ENCODE results near the gene PRKN. TPM values are rescaled to one million over a fixed set of nuclear protein-coding genes. Genes with fewer than 3 reads are reported as not detected.

PRKN gene
- total and polyA plus RNA-seq, 9 of the 15 experiments (the other 6 are each of a cell fraction or from before 2014, with no cell fraction given), result 0.03 to 0.96 (median 0.15) TPM; not detected in 2

DNA sequence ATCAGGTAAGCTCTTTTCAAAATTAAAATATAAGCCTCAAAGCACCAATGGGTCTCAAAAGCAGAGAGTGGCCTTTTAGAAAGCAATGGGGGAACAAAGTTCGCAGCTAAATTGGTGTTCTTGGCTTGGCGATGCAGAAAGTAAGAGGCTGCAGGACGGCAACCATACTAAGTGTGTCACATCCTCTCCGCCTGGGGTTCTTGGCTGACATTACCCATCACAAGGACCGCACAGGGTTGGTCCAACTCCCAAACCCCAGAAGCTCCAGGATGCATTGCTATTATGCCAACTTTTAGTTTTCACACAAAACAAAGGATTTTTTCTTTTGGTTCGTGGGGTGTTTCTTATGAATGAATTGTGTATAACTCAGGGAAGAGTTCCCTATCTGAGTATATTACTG lies 124.8 kb downstream of the PRKN start (continued):
- TF ChIP-seq KLF16 (IDR thresholded peaks at IDR 0.05), result no peak
- no peak for TF ChIP-seq NFRKB (IDR thresholded peaks at IDR 0.05; ENCODE audit: low read depth)

GRCh38 chr6:162596676-162597075 lies 130.9 kb downstream of the PRKN start:
- H3K27me3 ChIP-seq (ENCODE audit: control insufficient read depth in 2 of 2, insufficient read depth in 2 of 2, low read length in 2 of 2), result no peaks in the 10 kb centered on the region
- H3K9me1 ChIP-seq (ENCODE audit: control insufficient read depth, insufficient read depth, low read length), result no peaks in the 10 kb centered on the region
- 0% methylated on average over 5 of the region's 5 CpGs for WGBS (ENCODE audit: insufficient coverage, low coverage, missing lambda C conversion rate)
- H3K4me2 ChIP-seq (ENCODE audit: insufficient read depth, low read length), result no peak overlapping the region
- POLR2A ChIA-PET, result no interaction called here
- intact Hi-C loops (cut with micrococcal nuclease) (no loop called here), in situ Hi-C loops (cut with MboI) (no loop called here)
- H2AFZ ChIP-seq (ENCODE audit: low read depth, low read length), result no peak overlapping the region
- no TSS peak for BruUV-seq (replicated peaks)
- CTCF ChIA-PET (ENCODE audit: low intra/inter-chr PET ratio), result no interaction called here
- H3K9ac ChIP-seq (ENCODE audit: insufficient read depth in 1 of 2, low read depth in 2 of 2, low read length in 2 of 2), result no peak overlapping the region
- no peak for ATAC-seq
- FAIRE-seq, result no peak
- no peaks in the 10 kb centered on the region for H4K20me1 ChIP-seq (replicated peaks; ENCODE audit: control insufficient read depth, insufficient read depth, low read length)
- no peaks in the 10 kb centered on the region for H3K4me1 ChIP-seq (replicated peaks in 1 of 2; ENCODE audit: control insufficient read depth in 2 of 2, insufficient read depth in 2 of 2, low read length in 2 of 2)
- H3K9me3 ChIP-seq (replicated peaks; ENCODE audit: control insufficient read depth, insufficient read depth, low read depth, low read length), result no peaks in the 10 kb centered on the region
- no peak for DNase-seq (ENCODE audit: extremely low read depth in 1 of 4, low spot score in 3 of 4)
- no peaks in the 10 kb centered on the region for H3K36me3 ChIP-seq (ENCODE audit: control insufficient read depth, insufficient read depth, low read length)
- TF ChIP-seq TEAD1 (CRISPR knock-in tag; IDR thresholded peaks at IDR 0.05), result no peak
- no peak for TF ChIP-seq ZNF311 (CRISPR knock-in tag; IDR thresholded peaks at IDR 0.05)
- no peak for TF ChIP-seq CHCHD3 (CRISPR knock-in tag; IDR thresholded peaks at IDR 0.05)
- no peak for TF ChIP-seq RBM17 (IDR thresholded peaks at IDR 0.05; ENCODE audit: borderline replicate concordance, low read depth, low read length)
- TF ChIP-seq PHB2 (IDR thresholded peaks at IDR 0.05; ENCODE audit: low read depth), result no peak
- TF ChIP-seq STAT5B (CRISPR knock-in tag; IDR thresholded peaks at IDR 0.05), result no peak
- no peak for TF ChIP-seq FOXP1 (CRISPR knock-in tag; IDR thresholded peaks at IDR 0.05)
- no peak for TF ChIP-seq ZNF830 (CRISPR knock-in tag; IDR thresholded peaks at IDR 0.05)
- TF ChIP-seq HIVEP1 (CRISPR knock-in tag; IDR thresholded peaks at IDR 0.05), result no peak
- TF ChIP-seq SUPT5H (IDR thresholded peaks at IDR 0.05), result no peak
- TF ChIP-seq YBX1 (IDR thresholded peaks at IDR 0.05), result no peak
- no peak for TF ChIP-seq KLF16 (IDR thresholded peaks at IDR 0.05)
- TF ChIP-seq, protein P1, sequence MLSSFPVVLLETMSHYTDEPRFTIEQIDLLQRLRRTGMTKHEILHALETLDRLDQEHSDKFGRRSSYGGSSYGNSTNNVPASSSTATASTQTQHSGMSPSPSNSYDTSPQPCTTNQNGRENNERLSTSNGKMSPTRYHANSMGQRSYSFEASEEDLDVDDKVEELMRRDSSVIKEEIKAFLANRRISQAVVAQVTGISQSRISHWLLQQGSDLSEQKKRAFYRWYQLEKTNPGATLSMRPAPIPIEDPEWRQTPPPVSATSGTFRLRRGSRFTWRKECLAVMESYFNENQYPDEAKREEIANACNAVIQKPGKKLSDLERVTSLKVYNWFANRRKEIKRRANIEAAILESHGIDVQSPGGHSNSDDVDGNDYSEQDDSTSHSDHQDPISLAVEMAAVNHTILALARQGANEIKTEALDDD (IDR thresholded peaks at IDR 0.05), result no peak
- TF ChIP-seq, protein P2, sequence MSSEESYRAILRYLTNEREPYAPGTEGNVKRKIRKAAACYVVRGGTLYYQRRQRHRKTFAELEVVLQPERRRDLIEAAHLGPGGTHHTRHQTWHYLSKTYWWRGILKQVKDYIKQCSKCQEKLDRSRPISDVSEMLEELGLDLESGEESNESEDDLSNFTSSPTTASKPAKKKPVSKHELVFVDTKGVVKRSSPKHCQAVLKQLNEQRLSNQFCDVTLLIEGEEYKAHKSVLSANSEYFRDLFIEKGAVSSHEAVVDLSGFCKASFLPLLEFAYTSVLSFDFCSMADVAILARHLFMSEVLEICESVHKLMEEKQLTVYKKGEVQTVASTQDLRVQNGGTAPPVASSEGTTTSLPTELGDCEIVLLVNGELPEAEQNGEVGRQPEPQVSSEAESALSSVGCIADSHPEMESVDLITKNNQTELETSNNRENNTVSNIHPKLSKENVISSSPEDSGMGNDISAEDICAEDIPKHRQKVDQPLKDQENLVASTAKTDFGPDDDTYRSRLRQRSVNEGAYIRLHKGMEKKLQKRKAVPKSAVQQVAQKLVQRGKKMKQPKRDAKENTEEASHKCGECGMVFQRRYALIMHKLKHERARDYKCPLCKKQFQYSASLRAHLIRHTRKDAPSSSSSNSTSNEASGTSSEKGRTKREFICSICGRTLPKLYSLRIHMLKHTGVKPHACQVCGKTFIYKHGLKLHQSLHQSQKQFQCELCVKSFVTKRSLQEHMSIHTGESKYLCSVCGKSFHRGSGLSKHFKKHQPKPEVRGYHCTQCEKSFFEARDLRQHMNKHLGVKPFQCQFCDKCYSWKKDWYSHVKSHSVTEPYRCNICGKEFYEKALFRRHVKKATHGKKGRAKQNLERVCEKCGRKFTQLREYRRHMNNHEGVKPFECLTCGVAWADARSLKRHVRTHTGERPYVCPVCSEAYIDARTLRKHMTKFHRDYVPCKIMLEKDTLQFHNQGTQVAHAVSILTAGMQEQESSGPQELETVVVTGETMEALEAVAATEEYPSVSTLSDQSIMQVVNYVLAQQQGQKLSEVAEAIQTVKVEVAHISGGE (CRISPR knock-in tag; IDR thresholded peaks at IDR 0.05), result no peak
- TF ChIP-seq BHLHE40 (IDR thresholded peaks at IDR 0.05; ENCODE audit: low read length), result no peak
- no peak for TF ChIP-seq KHSRP (IDR thresholded peaks at IDR 0.05)
- no peak for TF ChIP-seq ZNF197 (CRISPR knock-in tag; IDR thresholded peaks at IDR 0.05; ENCODE audit: low read depth)
- no peaks in the 10 kb centered on the region for H3K79me2 ChIP-seq (ENCODE audit: control insufficient read depth, insufficient read depth, low read length)
- no peak overlapping the region for H3K27ac ChIP-seq (ENCODE audit: extremely low read depth, low read depth, low read length)
- H3K4me3 ChIP-seq, result no peak overlapping the region
